ENCODE data around the gene SV2A. TPM values are rescaled to one million over a fixed set of nuclear protein-coding genes. Genes with fewer than 3 reads are reported as not detected.

Gene SV2A
- polyA plus RNA-seq, 1 experiment = 25.8 TPM

DNA sequence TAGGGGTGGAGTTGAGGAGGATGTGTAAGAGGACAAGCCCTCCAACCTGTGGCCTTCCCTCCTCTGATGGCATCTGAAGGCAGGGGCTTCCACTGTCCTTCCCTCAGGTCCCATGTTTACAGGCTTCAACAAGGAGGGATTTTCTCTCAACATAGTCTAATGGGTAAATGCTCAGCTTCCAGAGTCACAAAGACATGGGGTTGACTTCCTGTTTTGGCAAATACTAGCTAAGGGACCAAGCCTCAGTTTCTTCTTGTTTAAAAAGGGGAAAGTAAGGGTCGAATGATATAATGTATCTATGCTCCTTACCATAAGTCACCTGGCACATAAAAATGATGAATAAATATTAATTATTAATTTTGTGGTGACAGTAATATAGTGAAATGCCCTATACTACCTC lies 3.1 kb downstream of the SV2A start:
- CTCF ChIA-PET = no interaction called here
- POLR2A ChIA-PET = no interaction called here
- Histone ChIP-seq H3K27me3 (ENCODE audit: control insufficient read depth, insufficient read depth, low read length) (no peaks in the 10 kb centered on the region), H3K4me3 (ENCODE audit: low read depth, low read length) (no peak overlapping the region), H3K9me3 (ENCODE audit: control insufficient read depth, insufficient read depth, low read length) (no peaks in the 10 kb centered on the region), H3K27ac (ENCODE audit: low read depth, low read length) (no peak overlapping the region)
- no peak for DNase-seq (ENCODE audit: low read depth, low spot score)
- TF ChIP-seq, protein P1, sequence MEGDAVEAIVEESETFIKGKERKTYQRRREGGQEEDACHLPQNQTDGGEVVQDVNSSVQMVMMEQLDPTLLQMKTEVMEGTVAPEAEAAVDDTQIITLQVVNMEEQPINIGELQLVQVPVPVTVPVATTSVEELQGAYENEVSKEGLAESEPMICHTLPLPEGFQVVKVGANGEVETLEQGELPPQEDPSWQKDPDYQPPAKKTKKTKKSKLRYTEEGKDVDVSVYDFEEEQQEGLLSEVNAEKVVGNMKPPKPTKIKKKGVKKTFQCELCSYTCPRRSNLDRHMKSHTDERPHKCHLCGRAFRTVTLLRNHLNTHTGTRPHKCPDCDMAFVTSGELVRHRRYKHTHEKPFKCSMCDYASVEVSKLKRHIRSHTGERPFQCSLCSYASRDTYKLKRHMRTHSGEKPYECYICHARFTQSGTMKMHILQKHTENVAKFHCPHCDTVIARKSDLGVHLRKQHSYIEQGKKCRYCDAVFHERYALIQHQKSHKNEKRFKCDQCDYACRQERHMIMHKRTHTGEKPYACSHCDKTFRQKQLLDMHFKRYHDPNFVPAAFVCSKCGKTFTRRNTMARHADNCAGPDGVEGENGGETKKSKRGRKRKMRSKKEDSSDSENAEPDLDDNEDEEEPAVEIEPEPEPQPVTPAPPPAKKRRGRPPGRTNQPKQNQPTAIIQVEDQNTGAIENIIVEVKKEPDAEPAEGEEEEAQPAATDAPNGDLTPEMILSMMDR (IDR thresholded peaks at IDR 0.05; ENCODE audit: low read depth, low read length) = no peak

DNA sequence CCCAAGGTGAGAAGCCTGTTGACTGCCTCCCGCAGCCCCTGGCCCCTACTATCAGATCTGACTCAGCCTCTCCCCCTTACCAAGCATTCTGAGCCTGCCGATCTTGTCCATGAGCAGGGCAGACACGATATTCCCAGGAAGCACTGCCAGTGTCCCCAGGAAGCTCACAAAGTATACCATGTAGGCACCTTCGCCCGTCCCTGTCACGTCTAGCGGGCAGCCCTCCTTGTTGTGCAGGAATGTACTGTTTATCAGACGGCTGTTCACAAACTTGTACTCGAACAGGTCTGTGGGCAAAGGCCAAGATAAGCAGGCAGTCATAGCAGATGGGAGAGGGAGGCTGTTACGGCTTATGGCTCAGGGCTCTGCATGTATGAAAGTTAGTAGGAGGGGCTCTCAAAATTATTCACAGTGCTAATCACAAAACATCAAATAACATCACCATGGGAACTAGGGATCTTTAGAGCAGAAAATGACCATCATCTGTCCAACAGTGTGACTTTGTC lies 11.0 kb downstream of the SV2A start:
- no peak for DNase-seq (ENCODE audit: low read depth, low spot score)
- ChIA-PET CTCF (no interaction called here), POLR2A (no interaction called here)
- no peak overlapping the region for H3K27ac ChIP-seq (ENCODE audit: low read depth, low read length)
- no peak overlapping the region for H3K4me3 ChIP-seq (ENCODE audit: low read depth, low read length)
- no peaks in the 10 kb centered on the region for H3K9me3 ChIP-seq (ENCODE audit: control insufficient read depth, insufficient read depth, low read length)
- H3K27me3 ChIP-seq (ENCODE audit: control insufficient read depth, insufficient read depth, low read length) = no peaks in the 10 kb centered on the region
- TF ChIP-seq, protein P1 (IDR thresholded peaks at IDR 0.05; ENCODE audit: low read depth, low read length) = no peak

DNA sequence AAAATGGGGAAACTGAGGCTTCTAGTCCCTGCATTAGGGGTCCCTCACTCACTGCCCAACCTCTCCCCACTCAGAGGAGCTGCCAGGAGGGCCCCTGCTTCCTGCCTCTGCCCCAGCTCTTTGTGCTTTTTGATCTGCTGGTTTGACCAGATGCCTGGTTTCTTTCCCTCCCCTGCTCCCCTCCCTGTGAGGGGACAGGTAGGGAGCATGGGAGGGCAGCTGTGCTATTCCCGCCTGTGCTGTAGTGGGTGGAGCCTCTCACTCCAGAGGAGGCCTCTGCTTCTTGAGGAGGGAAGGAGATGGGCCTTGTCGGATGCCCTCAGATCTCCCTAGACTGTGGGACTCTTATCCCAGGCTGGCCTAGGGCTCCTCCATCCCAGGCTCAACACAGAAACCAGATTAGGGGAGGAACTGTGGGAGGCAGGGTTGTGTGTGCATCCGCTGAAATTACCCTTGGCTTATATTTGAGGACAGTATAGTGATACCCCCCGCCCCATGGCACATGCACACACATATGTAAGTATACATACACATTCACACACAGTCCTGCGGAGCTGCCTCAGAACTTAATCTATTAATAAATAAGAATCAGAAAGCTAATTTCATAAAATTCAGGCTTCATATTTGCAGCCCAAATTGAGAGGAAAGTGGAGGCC lies 13.7 kb downstream of the SV2A start:
- Histone ChIP-seq H3K9me3 (ENCODE audit: control insufficient read depth, insufficient read depth, low read length) (peaks cover 7% of the 10 kb centered on the region; the same call in 1 of the 2 replicates), H3K4me3 (ENCODE audit: low read depth, low read length) (no peak overlapping the region), H3K27me3 (ENCODE audit: control insufficient read depth, insufficient read depth, low read length) (no peaks in the 10 kb centered on the region), H3K27ac (ENCODE audit: low read depth, low read length) (no peak overlapping the region)
- ChIA-PET CTCF (no interaction called here), POLR2A (no interaction called here)
- DNase-seq (ENCODE audit: low read depth, low spot score) = no peak
- TF ChIP-seq, protein P1 (IDR thresholded peaks at IDR 0.05; ENCODE audit: low read depth, low read length) = no peak

DNA sequence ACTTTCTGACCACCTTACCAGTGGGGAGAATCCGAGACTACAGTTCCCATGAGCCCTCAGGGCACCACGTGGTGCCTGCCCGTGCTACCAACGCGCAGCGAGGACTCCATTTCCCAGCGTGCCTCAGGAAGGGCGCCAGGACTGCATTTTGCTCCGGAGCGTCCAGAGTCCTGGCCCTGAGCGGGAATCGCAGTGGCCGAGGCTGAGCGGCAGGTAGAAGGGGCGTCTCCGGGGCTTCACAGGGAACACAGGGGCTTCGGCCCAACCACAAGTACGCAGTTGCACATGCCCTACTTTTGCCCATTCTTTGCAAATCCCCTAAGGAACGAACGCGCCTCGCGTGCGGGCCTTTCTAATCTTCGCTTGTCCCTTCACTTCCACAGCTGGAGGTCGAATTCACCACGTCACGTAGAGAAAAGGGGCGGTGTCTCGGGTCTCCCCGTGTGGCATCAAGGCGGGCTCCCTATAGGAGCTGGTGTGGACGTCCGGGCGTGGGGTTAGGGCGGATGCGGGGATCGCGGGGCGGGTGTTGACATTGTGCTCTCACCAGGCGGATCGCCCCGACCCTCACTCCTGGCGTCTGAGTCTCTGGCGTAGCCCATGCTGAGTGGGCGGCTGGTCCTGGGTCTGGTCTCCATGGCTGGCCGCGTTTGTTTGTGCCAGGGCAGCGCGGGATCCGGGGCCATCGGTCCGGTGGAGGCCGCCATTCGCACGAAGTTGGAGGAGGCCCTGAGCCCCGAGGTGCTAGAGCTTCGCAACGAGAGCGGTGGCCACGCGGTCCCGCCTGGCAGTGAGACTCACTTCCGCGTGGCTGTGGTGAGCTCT lies 18.0 kb downstream of the SV2A start, which contains the start of gene BOLA1:
BOLA1 (plus strand) TSS at position 109 of the 825 bp plus-strand sequence; CDS start at position 601, 492 bp downstream.
- DNase-seq (ENCODE audit: low read depth, low spot score) = peak; percentile 70
- POLR2A ChIA-PET = interaction anchor here (0.6 to 2.4 kb wide), 4 partner anchors 12 to 1267 kb away, joined by 3 to 23 read pairs (median 6); a partner anchor contains a TSS
- Histone ChIP-seq H3K4me3 (ENCODE audit: low read depth, low read length) (peak within 1 kb of the TSS; percentile 70), H3K27me3 (ENCODE audit: control insufficient read depth, insufficient read depth, low read length) (no peaks in the 10 kb centered on the region), H3K27ac (ENCODE audit: low read depth, low read length) (peak within 1 kb of the TSS; percentile 75), H3K9me3 (ENCODE audit: control insufficient read depth, insufficient read depth, low read length) (peaks cover 7% of the 10 kb centered on the region; the same call in 1 of the 2 replicates)
- CTCF ChIA-PET = no interaction called here
- TF ChIP-seq, protein P1 (IDR thresholded peaks at IDR 0.05; ENCODE audit: low read depth, low read length) = no peak

DNA sequence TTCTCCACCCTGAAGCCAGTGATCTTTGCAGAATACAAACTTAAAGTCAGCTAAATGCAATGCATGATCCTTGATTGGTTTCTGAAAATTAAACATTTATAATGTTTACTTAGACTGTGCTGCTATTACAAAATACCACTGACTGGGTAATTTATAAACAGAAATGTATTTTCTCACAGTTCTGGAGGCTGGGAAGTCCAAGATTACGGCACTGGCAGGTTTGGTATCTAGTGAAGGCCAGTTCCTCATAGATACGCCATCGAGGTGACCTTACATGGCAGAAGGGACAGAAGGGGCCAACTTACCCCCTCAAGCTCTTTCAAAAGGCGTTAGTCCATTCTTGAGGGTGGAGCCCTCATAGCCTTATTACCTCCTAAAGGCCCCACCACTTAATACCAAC lies 21.1 kb downstream of the SV2A start:
- POLR2A ChIA-PET = interaction anchor here (1.0 kb wide), 1 partner anchor 9 kb away, joined by 3 read pairs; a partner anchor contains a TSS
- DNase-seq (ENCODE audit: low read depth, low spot score) = no peak
- CTCF ChIA-PET = no interaction called here
- TF ChIP-seq, protein P1 (IDR thresholded peaks at IDR 0.05; ENCODE audit: low read depth, low read length) = no peak
- H3K27ac ChIP-seq (ENCODE audit: low read depth, low read length) = no peak overlapping the region
- no peak overlapping the region for H3K4me3 ChIP-seq (ENCODE audit: low read depth, low read length)
- H3K9me3 ChIP-seq (ENCODE audit: control insufficient read depth, insufficient read depth, low read length) = peaks cover 7% of the 10 kb centered on the region; the same call in 1 of the 2 replicates
- H3K27me3 ChIP-seq (ENCODE audit: control insufficient read depth, insufficient read depth, low read length) = no peaks in the 10 kb centered on the region
